ENCODE measurements around the gene LIN7B.

DNA sequence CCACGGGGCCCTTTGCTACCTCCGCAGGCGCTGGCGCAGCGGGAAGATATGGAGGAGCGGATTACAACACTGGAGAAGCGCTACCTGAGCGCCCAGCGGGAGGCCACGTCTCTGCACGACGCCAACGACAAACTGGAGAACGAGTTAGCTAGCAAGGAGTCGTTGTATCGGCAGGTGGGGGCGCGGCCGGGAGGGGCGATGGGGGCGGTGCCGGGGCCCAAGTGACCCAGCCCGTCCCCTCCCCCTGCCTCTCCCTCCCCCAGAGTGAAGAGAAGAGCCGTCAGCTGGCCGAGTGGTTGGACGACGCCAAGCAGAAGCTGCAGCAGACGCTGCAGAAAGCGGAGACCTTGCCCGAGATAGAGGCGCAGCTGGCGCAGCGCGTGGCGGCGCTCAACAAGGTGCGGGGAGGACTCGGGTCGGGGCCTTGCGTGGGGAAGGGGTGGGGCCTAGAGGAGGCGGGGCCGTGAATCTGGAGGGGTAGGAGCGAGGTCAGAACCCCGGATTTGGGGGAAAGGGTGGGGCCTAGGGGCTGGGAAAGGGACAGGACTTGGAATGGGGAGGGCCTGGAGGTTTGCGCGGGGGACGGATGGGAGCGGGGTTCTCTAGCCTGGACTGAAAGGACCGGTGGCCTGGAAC, 18.9 kb downstream of the LIN7B start:
- TF ChIP-seq MAX (IDR thresholded peaks at IDR 0.05) (no peak), RAD21 (IDR thresholded peaks at IDR 0.05; ENCODE audit: low read depth) (no peak), CEBPB (IDR thresholded peaks at IDR 0.05) (no peak), FOXM1 (IDR thresholded peaks at IDR 0.05; ENCODE audit: borderline replicate concordance, low read depth) (no peak), NFIC (IDR thresholded peaks at IDR 0.05) (no peak), REST (IDR thresholded peaks at IDR 0.05; ENCODE audit: low read depth) (no peak), TCF12 (IDR thresholded peaks at IDR 0.05; ENCODE audit: low read depth) (no peak)
